Psoas muscle (tissue), 8 donors: Measurements from ENCODE around the gene TUBB6. TPM values are rescaled to one million over a fixed set of nuclear protein-coding genes. Genes with fewer than 3 reads are reported as not detected.

Experiments
- ATAC-seq, 4 donors: fragments of 200-7000 bp; cut with Tn5 transposase; one replicate each; pipeline ENCODE4 v1.9.1; 2020; ENCODE audit warnings: moderate library complexity in 3 of 4, mild to moderate bottlenecking in 2 of 4
- DNase-seq, 2 donors: peaks; one replicate each; pipeline ENCODE4 v3.0.0-alpha.2; 2020
- H3K27ac ChIP-seq: fragments of 200-600 bp; one replicate; pipeline ENCODE4 v1.8.0; 2022
- H3K27me3 ChIP-seq, 3 donors: fragments of 200-600 bp in 1 of 3; one replicate each; pipeline versions ENCODE4 v1.6.1 to v1.8.0; 2013 to 2022; ENCODE audit warnings: low read length in 2 of 3, mild to moderate bottlenecking in 2 of 3, moderate library complexity in 1 of 3; ENCODE audit not compliant: insufficient read depth in 3 of 3
- H3K36me3 ChIP-seq, 2 donors: fragments of 200-600 bp in 1 of 2; one replicate each; pipeline versions ENCODE4 v1.6.1 to v1.8.0; 2013 to 2022; ENCODE audit warnings: low read depth in 1 of 2, mild to moderate bottlenecking in 1 of 2, moderate library complexity in 1 of 2; ENCODE audit not compliant: insufficient read depth in 1 of 2
- H3K4me1 ChIP-seq: fragments of 200-600 bp; one replicate; pipeline ENCODE4 v1.8.0; 2022
- H3K4me3 ChIP-seq: fragments of 200-600 bp; one replicate; pipeline ENCODE4 v1.8.0; 2022; ENCODE audit warnings: mild to moderate bottlenecking
- H3K9me3 ChIP-seq: fragments of 200-600 bp; one replicate; pipeline ENCODE4 v1.8.0; 2022
- CTCF ChIP-seq: fragments of 200-600 bp; IDR thresholded peaks from one replicate; pipeline ENCODE4 v1.8.0; 2022; ENCODE audit warnings: antibody characterized with exemption
- WGBS, 3 donors: extraction: QIAGEN DNeasy Blood & Tissue Kit; methylation state at CpG; one replicate each; pipeline versions ENCODE4 v1.1.6 to v1.1.7; 2013; 5-methylcytosine and 5-hydroxymethylcytosine counted together
- intact Hi-C, 2 donors: fragments of 100-400 bp; cut with DNase I; formaldehyde crosslinking; loops; one replicate each; pipeline versions ENCODE4 v1.11.0 to v1.14.2; 2022
- polyA plus RNA-seq, 3 donors: library from polyadenylated mRNA; stranded (reverse); fragments of 200-250 nt; gene quantifications; one replicate each; pipeline ENCODE4 v1.2.3, GENCODE V29; 2013
- total RNA-seq, 4 donors: library from RNA; stranded (reverse); fragmentation: NEBNext Ultra II Directional in 2 of 4; extraction: Animal tissue kit (Norgen Biotek cat#: 25700) in 2 of 4; gene quantifications; one replicate each; pipeline versions ENCODE4 v1.2.1 to v1.2.4, GENCODE V29; 2021 to 2023
- donor health status: healthy with polysubstance abuse.
- donor health status: DM: no; HTN: no; CAD: no; lungs with moderate emphysema.
- donor health status: Bipolar disorder and iron deficiency.
- donor health status: healthy.
- donor health status: DM: yes; HTN: yes; CAD: no.
- donor health status: DM: no; HTN: no; CAD: no.
- donor health status: DM: no; HTN: no; CAD: no.
- donor health status: DM: yes; HTN: yes; CAD: no.

The TUBB6 gene
- total and polyA plus RNA-seq, 7 donors: 12.5 to 46.7 (median 19.9) TPM

GRCh38 chr18:12295389-12296086 is 12.5 kb upstream of the TUBB6 start:
- Histone ChIP-seq H3K4me3 (no peak overlapping the region), H3K27ac (no peak overlapping the region), H3K4me1 (no peaks in the 10 kb centered on the region), H3K27me3 (peaks cover 0 to 5% (median 0%) of the 10 kb centered on the region in 3 donors), H3K9me3 (no peaks in the 10 kb centered on the region), H3K36me3 (no peaks in the 10 kb centered on the region)
- intact Hi-C loops: no loop called here
- TF ChIP-seq CTCF: no peak
- ATAC-seq (no peak), DNase-seq (no peak)
- 89 to 91% (median 90%) methylated on average over 18 of the region's 18 CpGs for WGBS, 3 donors

GRCh38 chr18:12296087-12296403 is 12.0 kb upstream of the TUBB6 start:
- H3K4me1 ChIP-seq: no peaks in the 10 kb centered on the region
- H3K9me3 ChIP-seq: no peaks in the 10 kb centered on the region
- H3K36me3 ChIP-seq: no peaks in the 10 kb centered on the region
- intact Hi-C loops: no loop called here
- H3K27me3 ChIP-seq: peaks cover 0 to 3% (median 0%) of the 10 kb centered on the region in 3 donors
- no peak for TF ChIP-seq CTCF
- no peak overlapping the region for H3K27ac ChIP-seq
- DNase-seq (no peak), ATAC-seq (no peak)
- WGBS, 3 donors: 98 to 100% (median 99%) methylated on average over 3 of the region's 3 CpGs
- no peak overlapping the region for H3K4me3 ChIP-seq

GRCh38 chr18:12296457-12296856 is 11.6 kb upstream of the TUBB6 start:
- ATAC-seq (no peak), DNase-seq (no peak)
- no peaks in the 10 kb centered on the region for H3K36me3 ChIP-seq
- intact Hi-C loops: no loop called here
- 64 to 76% (median 67%) methylated on average over 1 of the region's 1 CpG for WGBS, 3 donors
- no peak overlapping the region for H3K4me3 ChIP-seq
- no peaks in the 10 kb centered on the region for H3K27me3 ChIP-seq
- TF ChIP-seq CTCF: no peak
- no peak overlapping the region for H3K27ac ChIP-seq
- H3K4me1 ChIP-seq: no peaks in the 10 kb centered on the region
- no peaks in the 10 kb centered on the region for H3K9me3 ChIP-seq

GRCh38 chr18:12299862-12300261 is 8.2 kb upstream of the TUBB6 start:
- Histone ChIP-seq H3K36me3 (no peaks in the 10 kb centered on the region), H3K4me1 (no peaks in the 10 kb centered on the region), H3K4me3 (no peak overlapping the region), H3K27me3 (no peaks in the 10 kb centered on the region), H3K27ac (no peak overlapping the region), H3K9me3 (no peaks in the 10 kb centered on the region)
- TF ChIP-seq CTCF: no peak
- ATAC-seq (no peak), DNase-seq (no peak)
- 75 to 81% (median 79%) methylated on average over 2 of the region's 2 CpGs for WGBS, 3 donors
- intact Hi-C loops: no loop called here
